Measurements from ENCODE around the gene ARL6IP5.

Gene ARL6IP5

GRCh38 chr3:69084326-69085167 lies at the start of gene ARL6IP5:
ARL6IP5 (plus strand) TSS chr3:69084937; CDS start chr3:69085048, 111 bp downstream.
- DNase-seq = peak; percentile 80

- DNase-seq = no peak
These were observed 40.1 kb upstream of the ARL6IP5 start for GRCh38 chr3:69044608-69045007.

GRCh38 chr3:69048990-69049389 lies 35.7 kb upstream of the ARL6IP5 start:
- DNase-seq = no peak

GRCh38 chr3:69051756-69052471 lies 32.8 kb upstream of the ARL6IP5 start, which contains the start of gene TMF1:
TMF1 (minus strand) TSS chr3:69052333; CDS start chr3:69052086, 247 bp downstream.
- DNase-seq = peak; percentile 95

GRCh38 chr3:69052472-69052898 lies 32.3 kb upstream of the ARL6IP5 start:
- DNase-seq = no peak

- DNase-seq = no peak
These were observed 26.4 kb upstream of the ARL6IP5 start for GRCh38 chr3:69058180-69058946.

GRCh38 chr3:69058947-69059224 lies 25.9 kb upstream of the ARL6IP5 start:
- DNase-seq = no peak

- no peak for DNase-seq
These were observed 25.0 kb upstream of the ARL6IP5 start for GRCh38 chr3:69059688-69060087.

GRCh38 chr3:69063636-69064035 lies 21.1 kb upstream of the ARL6IP5 start:
- no peak for DNase-seq

- no peak for DNase-seq
These were observed 19.3 kb upstream of the ARL6IP5 start for GRCh38 chr3:69065318-69065964.

GRCh38 chr3:69066121-69066520 lies 18.6 kb upstream of the ARL6IP5 start:
- no peak for DNase-seq

GRCh38 chr3:69072928-69073327 lies 11.8 kb upstream of the ARL6IP5 start:
- DNase-seq = no peak

- peak; percentile 49 for DNase-seq
These were observed 5.2 kb upstream of the ARL6IP5 start for GRCh38 chr3:69079269-69080159.

GRCh38 chr3:69080233-69080920 lies 4.4 kb upstream of the ARL6IP5 start, which contains the start of gene UBA3:
UBA3 (minus strand) TSS chr3:69080365; CDS start chr3:69080353, 12 bp downstream.
- DNase-seq = peak; percentile 87

- DNase-seq = no peak
These were observed 3.0 kb upstream of the ARL6IP5 start for GRCh38 chr3:69081583-69082262.

- DNase-seq = no peak
These were observed 2.4 kb upstream of the ARL6IP5 start for GRCh38 chr3:69082361-69082760.

GRCh38 chr3:69082805-69083204 lies 1.9 kb upstream of the ARL6IP5 start:
- peak; percentile 56 for DNase-seq

- peak; percentile 34 for DNase-seq
These were observed 563 bp downstream of the ARL6IP5 start for GRCh38 chr3:69085168-69085832.

GRCh38 chr3:69085833-69086722 lies 1.3 kb downstream of the ARL6IP5 start:
- DNase-seq = peak; percentile 62
